ENCODE results near the gene DDX51. TPM values are rescaled to one million over a fixed set of nuclear protein-coding genes. Genes with fewer than 3 reads are reported as not detected.
"Not testable (repeated sequence)": the region's sequence is repeated elsewhere in the genome, so short reads cannot be mapped to it uniquely, and the experiment has no call there.

DDX51 gene
- total RNA-seq, 2 experiments from 2014 or later, result 18.3 to 21.3 TPM

DNA sequence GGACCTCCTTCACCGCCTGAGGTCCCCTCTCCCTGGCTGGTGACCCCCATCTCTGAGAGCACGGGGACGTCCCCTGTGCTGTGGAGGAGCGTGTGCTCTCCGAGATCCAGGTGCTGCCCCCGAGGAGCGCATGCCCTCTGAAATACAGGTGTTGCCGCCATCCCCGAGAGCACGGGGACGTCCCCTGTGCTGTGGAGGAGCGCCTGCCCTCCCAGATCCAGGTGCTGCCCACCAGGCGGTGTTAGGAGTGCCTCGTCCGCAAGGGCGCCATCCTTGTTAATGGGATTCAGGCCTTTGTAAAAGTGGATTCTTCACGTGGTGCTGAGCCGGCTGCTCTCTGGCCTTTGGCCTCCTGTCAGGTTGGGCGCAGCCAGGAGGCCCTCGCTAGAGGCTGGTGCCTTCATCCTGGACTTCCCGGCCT, 10.2 kb upstream of the DDX51 start:
- POLR2A ChIA-PET, result interaction anchor here (0.9 to 1.0 kb wide), 2 partner anchors 9 to 16 kb away, joined by 3 read pairs; no protein-coding TSS in a partner anchor
- DNase-seq, result no peak
- peaks cover 1% of the 10 kb centered on the region for H3K36me3 Mint-ChIP-seq

DNA sequence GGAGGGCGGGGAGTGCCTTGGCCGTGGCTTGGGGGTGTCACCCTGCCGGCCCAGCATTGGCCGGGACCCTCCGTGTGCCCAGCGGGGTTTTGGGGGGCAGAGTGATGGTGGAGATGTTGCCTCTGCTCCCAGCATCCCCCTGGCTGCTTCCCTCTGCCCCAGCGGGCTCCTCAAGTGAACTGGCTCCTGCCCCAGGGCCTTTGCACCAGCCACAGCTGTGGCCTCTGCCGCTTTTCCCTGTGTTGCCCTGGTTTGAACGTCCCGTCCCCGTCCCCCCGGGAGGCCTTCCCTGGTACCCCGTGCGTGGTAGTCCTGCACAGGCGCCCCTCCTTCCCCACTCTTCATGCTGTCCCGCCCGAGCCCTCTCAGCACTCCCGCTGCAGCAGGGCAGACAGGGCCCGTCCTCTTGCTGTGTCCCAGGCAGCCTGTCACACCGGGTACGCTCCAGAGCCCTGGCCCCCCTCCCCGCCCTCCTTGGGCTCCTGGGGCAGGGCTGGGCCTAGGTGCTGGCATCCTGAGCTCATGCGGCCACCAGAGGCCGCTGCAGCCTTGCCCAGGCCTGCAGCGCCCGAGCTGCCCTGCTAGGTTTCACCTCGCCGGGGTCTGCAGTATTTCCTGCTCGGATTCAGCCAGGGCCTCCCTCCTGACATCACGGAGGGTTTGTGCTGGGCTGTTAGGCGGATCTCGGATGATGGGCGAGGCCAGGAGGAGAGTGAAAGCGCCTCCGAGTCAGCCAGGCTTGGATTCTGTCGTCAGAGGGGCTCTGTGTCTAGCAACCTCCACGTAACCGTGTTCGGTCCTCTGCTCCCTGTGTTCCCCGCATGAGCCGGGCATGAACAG, 9.6 kb upstream of the DDX51 start:
- DNase-seq, result peak; percentile 75
- POLR2A ChIA-PET, result interaction anchor here (0.9 to 1.0 kb wide), 2 partner anchors 9 to 15 kb away, joined by 3 read pairs; no protein-coding TSS in a partner anchor
- intact Hi-C loops (cut with micrococcal nuclease), result loop anchor here (1.0 to 10.0 kb wide), 4 partner anchors 34 to 461 kb away; partner anchors contain the start of genes LRCOL1 and P2RX2
- Mint-ChIP-seq H3K4me1 (ENCODE audit: low read depth) (no peaks in the 10 kb centered on the region), H3K9me3 (no peaks in the 10 kb centered on the region), H3K36me3 (peaks cover 1% of the 10 kb centered on the region), H3K27ac (no peak overlapping the region), H3K4me3 (no peak overlapping the region), H3K27me3 (no peaks in the 10 kb centered on the region)
- CTCF ChIA-PET, result interaction anchor here (0.6 to 3.6 kb wide), 29 partner anchors 8 to 461 kb away, joined by 3 to 66 read pairs (median 4); partner anchors contain the start of gene DDX51

More for the DNA sequence above, 10.2 kb upstream of the DDX51 start:
- CTCF ChIA-PET, result interaction anchor here (0.6 to 3.6 kb wide), 26 partner anchors 9 to 460 kb away, joined by 3 to 66 read pairs (median 4); partner anchors contain the start of gene DDX51
- H3K9me3 Mint-ChIP-seq, result no peaks in the 10 kb centered on the region
- no peak overlapping the region for H3K4me3 Mint-ChIP-seq
- no peaks in the 10 kb centered on the region for H3K27me3 Mint-ChIP-seq
- no peak overlapping the region for H3K27ac Mint-ChIP-seq
- no peaks in the 10 kb centered on the region for H3K4me1 Mint-ChIP-seq (ENCODE audit: low read depth)
- intact Hi-C loops (cut with micrococcal nuclease), result loop anchor here (1.0 to 10.0 kb wide), 4 partner anchors 33 to 460 kb away; partner anchors contain the start of genes LRCOL1 and P2RX2

DNA sequence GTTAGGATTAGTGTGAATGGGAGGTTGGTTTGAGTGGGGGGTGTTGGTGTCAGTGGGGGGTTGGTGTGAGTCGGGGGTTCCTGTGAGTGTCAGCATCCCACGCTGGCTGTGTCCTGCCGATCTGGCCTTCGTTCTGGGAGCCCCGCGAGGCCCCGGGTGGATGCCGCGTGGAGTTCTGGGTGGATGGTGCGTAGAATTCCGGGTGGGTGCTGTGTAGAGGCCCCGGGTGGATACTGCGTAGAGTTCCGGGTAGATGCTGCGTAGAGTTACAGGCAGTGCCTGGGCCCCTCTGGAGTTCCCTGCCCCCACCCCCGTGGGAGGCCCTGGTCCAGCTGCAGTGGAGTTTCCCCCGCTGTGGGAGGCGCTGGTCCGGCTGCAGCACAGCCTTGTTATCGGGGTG, 8.8 kb upstream of the DDX51 start:
- Mint-ChIP-seq H3K4me1 (ENCODE audit: low read depth) (no peaks in the 10 kb centered on the region), H3K27me3 (no peaks in the 10 kb centered on the region), H3K4me3 (no peak overlapping the region), H3K9me3 (no peaks in the 10 kb centered on the region), H3K36me3 (peaks cover 1% of the 10 kb centered on the region), H3K27ac (no peak overlapping the region)
- ChIA-PET CTCF (interaction anchor here (1.0 to 3.6 kb wide), 7 partner anchors 10 to 262 kb away, joined by 3 to 66 read pairs (median 6); partner anchors contain the start of gene DDX51), POLR2A (no interaction called here)
- intact Hi-C loops (cut with micrococcal nuclease), result loop anchor here (5.0 to 10.0 kb wide), 3 partner anchors 34 to 462 kb away; partner anchors contain the start of genes LRCOL1 and P2RX2
- no peak for DNase-seq

DNA sequence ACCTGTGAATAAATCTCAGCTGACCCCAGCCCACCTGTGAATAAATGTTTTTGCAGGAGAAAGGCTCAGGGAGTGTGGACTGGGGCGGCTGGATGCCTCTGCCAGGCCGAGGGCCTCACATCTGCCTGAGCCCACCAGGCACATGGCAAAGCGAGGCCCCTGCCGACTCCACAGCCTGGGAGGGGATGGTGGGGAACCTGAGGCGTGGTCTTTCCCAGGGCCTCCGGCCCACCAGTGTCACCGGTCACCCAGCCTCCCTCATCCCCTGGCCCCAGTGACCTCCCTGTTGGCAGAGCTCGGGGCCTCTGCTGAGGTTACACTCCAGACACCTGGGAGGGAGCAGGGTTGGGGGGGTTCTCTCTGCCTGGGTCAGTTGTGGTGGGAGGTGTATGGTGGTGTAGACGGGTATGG, 8.3 kb upstream of the DDX51 start:
- intact Hi-C loops (cut with micrococcal nuclease), result loop anchor here (5.0 to 10.0 kb wide), 3 partner anchors 35 to 462 kb away; partner anchors contain the start of genes LRCOL1 and P2RX2
- Mint-ChIP-seq H3K4me1 (ENCODE audit: low read depth) (no peaks in the 10 kb centered on the region), H3K27ac (no peak overlapping the region), H3K27me3 (no peaks in the 10 kb centered on the region), H3K4me3 (no peak overlapping the region), H3K36me3 (peaks cover 1% of the 10 kb centered on the region), H3K9me3 (no peaks in the 10 kb centered on the region)
- ChIA-PET CTCF (interaction anchor here (3.6 kb wide), 1 partner anchor 68 kb away, joined by 66 read pairs; no protein-coding TSS in a partner anchor), POLR2A (no interaction called here)
- no peak for DNase-seq

DNA sequence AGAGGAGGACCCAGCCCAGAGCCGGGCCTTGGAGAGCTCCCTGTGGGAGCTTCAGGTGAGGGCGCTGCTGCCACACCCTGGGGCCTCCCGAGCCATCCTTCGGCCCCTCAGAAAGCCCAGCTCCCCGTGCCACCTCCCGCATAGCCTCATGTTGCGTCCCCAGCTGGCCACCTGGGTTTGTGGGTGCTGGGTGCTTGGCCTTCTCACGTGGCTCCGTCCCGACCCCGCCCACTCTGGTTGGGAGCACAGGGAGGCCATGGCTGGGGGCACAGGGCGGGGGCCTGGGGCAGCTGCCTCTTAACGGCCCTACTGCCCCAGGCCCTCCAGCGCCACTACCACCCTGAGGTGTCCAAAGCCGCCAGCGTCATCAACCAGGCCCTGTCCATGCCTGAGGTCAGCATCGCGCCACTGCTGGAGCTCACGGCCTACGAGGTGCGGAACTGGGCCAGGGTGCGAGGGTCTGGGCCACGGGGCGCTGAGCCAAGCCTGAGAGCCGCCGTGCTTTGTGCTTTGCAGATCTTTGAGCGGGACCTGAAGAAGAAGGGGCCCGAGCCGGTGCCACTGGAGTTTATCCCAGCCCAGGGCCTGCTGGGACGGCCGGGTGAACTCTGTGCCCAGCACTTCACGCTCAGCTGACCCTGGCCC, 7.8 kb upstream of the DDX51 start:
- intact Hi-C loops (cut with micrococcal nuclease), result loop anchor here (5.0 to 10.0 kb wide), 3 partner anchors 35 to 463 kb away; partner anchors contain the start of genes LRCOL1 and P2RX2
- DNase-seq, result no peak

DNA sequence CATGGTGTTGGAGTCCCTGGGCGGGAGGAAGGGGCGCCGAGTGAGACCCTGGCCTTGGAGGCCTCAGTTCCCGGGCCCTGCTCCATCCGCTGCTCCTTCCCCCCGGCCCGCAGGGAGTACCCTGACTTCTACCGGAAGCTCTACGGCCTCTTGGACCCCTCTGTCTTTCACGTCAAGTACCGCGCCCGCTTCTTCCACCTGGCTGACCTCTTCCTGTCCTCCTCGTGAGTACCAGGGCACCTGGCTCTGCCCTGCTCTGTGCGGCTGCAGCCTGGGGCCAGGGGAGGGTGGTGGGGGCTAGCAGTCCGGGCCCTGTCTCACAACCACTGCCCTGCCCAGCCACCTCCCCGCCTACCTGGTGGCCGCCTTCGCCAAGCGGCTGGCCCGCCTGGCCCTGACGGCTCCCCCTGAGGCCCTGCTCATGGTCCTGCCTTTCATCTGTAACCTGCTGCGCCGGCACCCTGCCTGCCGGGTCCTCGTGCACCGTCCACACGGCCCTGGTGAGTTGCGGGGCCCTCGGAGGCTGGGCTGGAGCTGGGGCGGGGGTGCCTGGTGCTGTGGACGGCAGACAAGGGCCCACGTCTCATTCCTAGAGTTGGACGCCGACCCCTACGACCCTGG, 7.1 kb upstream of the DDX51 start:
- Mint-ChIP-seq H3K9me3 (no peaks in the 10 kb centered on the region), H3K4me3 (no peak overlapping the region), H3K27me3 (no peaks in the 10 kb centered on the region), H3K36me3 (peaks cover 1% of the 10 kb centered on the region), H3K4me1 (ENCODE audit: low read depth) (peaks cover 2% of the 10 kb centered on the region), H3K27ac (no peak overlapping the region)
- intact Hi-C loops (cut with micrococcal nuclease), result loop anchor here (5.0 to 10.0 kb wide), 3 partner anchors 36 to 464 kb away; partner anchors contain the start of genes LRCOL1 and P2RX2
- DNase-seq, result no peak
- POLR2A ChIA-PET, result no interaction called here
- CTCF ChIA-PET, result interaction anchor here (3.6 kb wide), 1 partner anchor 69 kb away, joined by 66 read pairs; no protein-coding TSS in a partner anchor

More for the DNA sequence above, 7.8 kb upstream of the DDX51 start:
- Mint-ChIP-seq H3K4me1 (ENCODE audit: low read depth) (no peaks in the 10 kb centered on the region), H3K27me3 (no peaks in the 10 kb centered on the region), H3K27ac (no peak overlapping the region), H3K4me3 (no peak overlapping the region), H3K36me3 (peaks cover 1% of the 10 kb centered on the region), H3K9me3 (no peaks in the 10 kb centered on the region)
- ChIA-PET CTCF (interaction anchor here (3.6 kb wide), 1 partner anchor 69 kb away, joined by 66 read pairs; no protein-coding TSS in a partner anchor), POLR2A (no interaction called here)

DNA sequence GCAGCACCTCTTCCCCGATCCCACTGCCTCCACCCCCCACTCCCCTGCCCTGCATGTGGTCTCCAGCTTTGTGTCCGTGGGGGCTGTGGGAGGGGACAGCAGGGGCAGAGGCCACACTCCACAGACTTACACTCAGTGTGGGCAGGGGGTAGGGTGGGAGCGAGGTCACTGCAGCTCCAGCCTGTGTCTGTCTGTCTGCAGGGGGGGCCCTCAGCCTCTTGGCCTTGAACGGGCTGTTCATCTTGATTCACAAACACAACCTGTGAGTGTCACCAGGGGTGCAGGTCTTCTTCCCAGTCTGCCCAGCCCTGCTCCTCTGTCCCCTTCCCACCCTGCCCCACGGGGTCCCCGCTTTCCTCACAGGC, 6.6 kb upstream of the DDX51 start:
- CTCF ChIA-PET, result no interaction called here
- no peaks in the 10 kb centered on the region for H3K27me3 Mint-ChIP-seq
- H3K4me3 Mint-ChIP-seq, result no peak overlapping the region
- DNase-seq, result no peak
- intact Hi-C loops (cut with micrococcal nuclease), result loop anchor here (5.0 to 10.0 kb wide), 3 partner anchors 37 to 464 kb away; partner anchors contain the start of genes LRCOL1 and P2RX2
- H3K36me3 Mint-ChIP-seq, result peaks cover 4% of the 10 kb centered on the region
- peaks cover 7% of the 10 kb centered on the region for H3K4me1 Mint-ChIP-seq (ENCODE audit: low read depth)
- POLR2A ChIA-PET, result no interaction called here
- H3K27ac Mint-ChIP-seq, result no peak overlapping the region
- H3K9me3 Mint-ChIP-seq, result no peaks in the 10 kb centered on the region

DNA sequence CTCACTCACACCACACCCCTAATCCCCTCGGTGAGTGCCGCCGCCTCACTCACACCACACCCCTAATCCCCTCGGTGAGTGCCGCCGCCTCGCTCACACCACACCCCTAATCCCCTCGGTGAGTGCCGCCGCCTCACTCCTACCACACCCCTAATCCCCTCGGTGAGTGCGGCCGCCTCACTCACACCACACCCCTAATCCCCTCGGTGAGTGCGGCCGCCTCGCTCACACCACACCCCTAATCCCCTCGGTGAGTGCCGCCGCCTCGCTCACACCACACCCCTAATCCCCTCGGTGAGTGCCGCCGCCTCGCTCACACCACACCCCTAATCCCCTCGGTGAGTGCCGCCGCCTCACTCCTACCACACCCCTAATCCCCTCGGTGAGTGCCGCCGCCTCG, 5.4 kb upstream of the DDX51 start:
- POLR2A ChIA-PET; H3K27me3 Mint-ChIP-seq; CTCF ChIA-PET; H3K27ac Mint-ChIP-seq; H3K9me3 Mint-ChIP-seq; H3K36me3 Mint-ChIP-seq; intact Hi-C loops (cut with micrococcal nuclease); H3K4me3 Mint-ChIP-seq; DNase-seq: not testable (repeated sequence)
- H3K4me1 Mint-ChIP-seq (ENCODE audit: low read depth), result peaks cover 17% of the 10 kb centered on the region

DNA sequence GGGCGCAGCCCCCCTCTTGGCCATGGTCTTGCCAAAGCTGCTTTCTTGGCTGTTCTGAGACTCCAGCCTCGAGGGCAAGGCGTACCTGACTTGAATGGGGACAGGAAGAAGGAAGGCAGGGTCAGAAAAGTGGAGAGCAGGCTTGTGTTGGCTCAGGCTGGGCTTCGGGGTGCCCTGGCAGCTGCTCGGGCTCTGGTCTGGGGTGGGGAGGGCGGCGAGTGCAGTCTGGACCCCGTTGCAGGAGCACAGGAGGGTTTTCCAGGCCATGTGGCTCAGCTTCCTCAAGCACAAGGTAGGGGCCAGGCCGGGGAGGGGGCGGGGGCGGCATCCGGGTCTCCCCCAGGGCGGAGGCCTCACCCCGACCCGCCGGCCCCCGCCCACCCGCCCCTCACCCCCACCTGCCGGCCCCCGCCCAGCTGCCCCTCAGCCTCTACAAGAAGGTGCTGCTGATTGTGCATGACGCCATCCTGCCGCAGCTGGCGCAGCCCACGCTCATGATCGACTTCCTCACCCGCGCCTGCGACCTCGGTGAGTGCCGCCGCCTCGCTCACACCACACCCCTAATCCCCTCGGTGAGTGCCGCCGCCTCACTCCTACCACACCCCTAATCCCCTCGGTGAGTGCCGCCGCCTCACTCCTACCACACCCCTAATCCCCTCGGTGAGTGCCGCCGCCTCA, 4.4 kb upstream of the DDX51 start:
- POLR2A ChIA-PET, result no interaction called here
- no peak overlapping the region for H3K27ac Mint-ChIP-seq
- peaks cover 8% of the 10 kb centered on the region for H3K36me3 Mint-ChIP-seq
- intact Hi-C loops (cut with micrococcal nuclease), result no loop called here
- CTCF ChIA-PET, result no interaction called here
- H3K27me3 Mint-ChIP-seq, result no peaks in the 10 kb centered on the region
- peaks cover 17% of the 10 kb centered on the region for H3K4me1 Mint-ChIP-seq (ENCODE audit: low read depth)
- no peaks in the 10 kb centered on the region for H3K9me3 Mint-ChIP-seq
- DNase-seq, result no peak
- no peak overlapping the region for H3K4me3 Mint-ChIP-seq

DNA sequence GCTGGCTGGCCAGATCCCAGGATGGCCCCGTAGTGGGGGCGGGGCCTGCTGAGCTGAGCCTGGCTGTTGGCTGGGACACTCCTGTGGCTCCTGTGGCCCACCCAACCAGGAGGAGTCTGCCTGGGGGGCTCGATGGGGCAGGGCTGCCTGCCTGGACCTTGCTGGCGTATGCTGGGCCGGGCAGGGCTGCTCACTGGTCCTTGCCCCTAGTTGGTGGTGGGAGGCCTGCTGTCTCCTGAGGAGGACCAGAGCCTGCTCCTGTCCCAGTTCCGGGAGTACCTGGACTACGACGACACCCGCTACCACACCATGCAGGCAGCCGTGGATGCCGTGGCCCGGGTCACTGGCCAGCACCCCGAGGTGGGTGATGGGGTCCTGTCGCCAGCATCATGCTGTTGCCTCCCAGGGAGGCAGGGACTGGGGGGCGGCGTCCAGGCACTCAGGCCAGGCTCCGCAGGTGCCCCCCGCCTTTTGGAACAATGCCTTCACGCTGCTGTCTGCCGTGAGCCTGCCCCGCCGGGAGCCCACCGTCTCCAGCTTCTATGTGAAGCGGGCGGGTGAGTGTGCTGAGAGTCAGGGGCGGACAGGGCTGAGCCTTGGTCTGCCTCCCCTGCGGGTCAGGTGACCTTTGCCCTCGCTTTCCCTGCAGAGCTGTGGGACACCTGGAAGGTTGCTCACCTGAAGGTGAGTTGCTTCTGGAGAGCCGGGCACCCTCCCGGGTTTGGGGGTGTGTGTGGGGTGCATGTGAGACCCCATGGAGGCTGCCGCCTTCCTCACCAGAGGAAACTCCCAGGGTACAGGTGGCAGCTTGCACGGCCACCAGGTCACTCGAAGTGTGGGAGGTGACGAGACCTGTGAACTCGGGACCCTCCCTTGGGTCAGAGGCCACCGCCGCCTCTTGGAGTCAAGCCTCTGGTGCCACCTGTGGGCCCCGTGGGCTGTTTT, 3.6 kb upstream of the DDX51 start:
- H3K36me3 Mint-ChIP-seq, result peaks cover 11% of the 10 kb centered on the region
- ChIA-PET POLR2A (no interaction called here), CTCF (no interaction called here)
- intact Hi-C loops (cut with micrococcal nuclease), result no loop called here
- no peaks in the 10 kb centered on the region for H3K27me3 Mint-ChIP-seq
- no peak overlapping the region for H3K4me3 Mint-ChIP-seq
- no peak overlapping the region for H3K27ac Mint-ChIP-seq
- DNase-seq, result no peak
- no peaks in the 10 kb centered on the region for H3K9me3 Mint-ChIP-seq
- H3K4me1 Mint-ChIP-seq (ENCODE audit: low read depth), result peaks cover 24% of the 10 kb centered on the region
